Thyroid gland (tissue), 4 donors: ENCODE results near the gene ACAP2. TPM values are rescaled to one million over a fixed set of nuclear protein-coding genes. Genes with fewer than 3 reads are reported as not detected.

Experiments
- DNase-seq, 2 donors: peaks; one replicate each; pipeline ENCODE4 v3.0.0-alpha.2; 2019
- H3K27ac ChIP-seq, 3 donors: fragments of 200-600 bp; sonication (generic); 1 replicate in 2 of 3; 2 replicates in 1 of 3; pipeline ENCODE4 v1.5.1; 2016 to 2019; ENCODE audit warnings: mild to moderate bottlenecking in 1 of 3, moderate library complexity in 1 of 3
- H3K27me3 ChIP-seq: fragments of 200-600 bp; sonication (generic); one replicate; pipeline ENCODE4 v1.5.1; 2019
- H3K36me3 ChIP-seq, 2 donors: fragments of 200-600 bp; sonication (generic); one replicate each; pipeline ENCODE4 v1.5.1; 2016 to 2019
- H3K4me1 ChIP-seq, 2 donors: fragments of 200-600 bp; sonication (generic); one replicate each; pipeline ENCODE4 v1.5.1; 2017 to 2019
- H3K4me3 ChIP-seq, 3 donors: fragments of 200-600 bp; sonication (generic); replicated peaks in 1 of 3; 1 replicate in 2 of 3; 2 replicates in 1 of 3; pipeline ENCODE4 v1.5.1; 2016; ENCODE audit warnings: mild to moderate bottlenecking in 1 of 3
- H3K9me3 ChIP-seq: fragments of 200-600 bp; sonication (generic); one replicate; pipeline ENCODE4 v1.5.1; 2017
- POLR2A ChIP-seq, 2 donors: fragments of 450-650 bp; IDR thresholded peaks; one replicate each; pipeline ENCODE4 v1.6.1; 2017; ENCODE audit warnings: antibody characterized with exemption in 2 of 2, mild to moderate bottlenecking in 2 of 2, moderate library complexity in 1 of 2
- WGBS, 2 donors: methylation state at CpG; one replicate each; pipeline ENCODE4 v1.1.5; 2017; 5-methylcytosine and 5-hydroxymethylcytosine counted together
- intact Hi-C: fragments of 100-400 bp; cut with DNase I; formaldehyde crosslinking; loops from one replicate; pipeline ENCODE4 v1.15.1; 2023
- total RNA-seq, 4 donors: library from RNA; depleted of rRNA; stranded (reverse); fragments of >200 nt; gene quantifications; one replicate each; pipeline ENCODE4 v1.2.3, GENCODE V29; 2016
- TF ChIP-seq, protein P1 (sequence below), 6 experiments: fragments of 200-600 bp in 3 of 6; fragments of 450-650 bp in 3 of 6; sonication (generic) in 3 of 6; IDR thresholded peaks; one replicate each; pipeline ENCODE4 v1.5.1; 2016 to 2019; ENCODE audit warnings: antibody characterized with exemption in 6 of 6, mild to moderate bottlenecking in 2 of 6, inconsistent platforms in 1 of 6, moderate library complexity in 1 of 6

Gene ACAP2
- total RNA-seq, 4 donors from 2014 or later: 61.7 to 685 (median 71.3) TPM

DNA sequence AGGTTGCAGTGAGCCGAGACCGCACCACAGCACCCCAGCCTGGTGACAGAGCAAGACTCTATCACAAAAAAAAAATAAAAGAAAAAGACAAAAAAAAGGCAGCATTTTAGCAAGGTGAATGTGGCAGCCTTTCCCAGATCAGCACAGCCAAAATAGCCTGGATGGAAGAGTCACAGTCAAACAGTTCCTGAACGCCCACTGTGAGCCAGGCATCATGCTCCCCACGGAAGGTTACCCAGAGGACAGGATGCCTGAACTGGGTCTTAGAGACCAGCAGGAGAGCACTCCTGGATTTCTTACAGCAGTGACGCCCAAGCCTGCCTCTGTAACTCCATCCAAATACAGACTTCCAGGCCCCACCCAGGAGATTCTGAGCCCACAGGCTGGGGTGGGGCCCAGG, 176.4 kb downstream of the ACAP2 start:
- intact Hi-C loops: no loop called here
- H3K27me3 ChIP-seq: no peaks in the 10 kb centered on the region
- H3K4me3 ChIP-seq: no peak overlapping the region
- peaks cover 13 to 15% of the 10 kb centered on the region in 2 donors for H3K4me1 ChIP-seq
- H3K36me3 ChIP-seq: no peaks in the 10 kb centered on the region
- H3K27ac ChIP-seq: no peak overlapping the region
- no peak for TF ChIP-seq POLR2A (IDR thresholded peaks at IDR 0.05)
- TF ChIP-seq, protein P1, sequence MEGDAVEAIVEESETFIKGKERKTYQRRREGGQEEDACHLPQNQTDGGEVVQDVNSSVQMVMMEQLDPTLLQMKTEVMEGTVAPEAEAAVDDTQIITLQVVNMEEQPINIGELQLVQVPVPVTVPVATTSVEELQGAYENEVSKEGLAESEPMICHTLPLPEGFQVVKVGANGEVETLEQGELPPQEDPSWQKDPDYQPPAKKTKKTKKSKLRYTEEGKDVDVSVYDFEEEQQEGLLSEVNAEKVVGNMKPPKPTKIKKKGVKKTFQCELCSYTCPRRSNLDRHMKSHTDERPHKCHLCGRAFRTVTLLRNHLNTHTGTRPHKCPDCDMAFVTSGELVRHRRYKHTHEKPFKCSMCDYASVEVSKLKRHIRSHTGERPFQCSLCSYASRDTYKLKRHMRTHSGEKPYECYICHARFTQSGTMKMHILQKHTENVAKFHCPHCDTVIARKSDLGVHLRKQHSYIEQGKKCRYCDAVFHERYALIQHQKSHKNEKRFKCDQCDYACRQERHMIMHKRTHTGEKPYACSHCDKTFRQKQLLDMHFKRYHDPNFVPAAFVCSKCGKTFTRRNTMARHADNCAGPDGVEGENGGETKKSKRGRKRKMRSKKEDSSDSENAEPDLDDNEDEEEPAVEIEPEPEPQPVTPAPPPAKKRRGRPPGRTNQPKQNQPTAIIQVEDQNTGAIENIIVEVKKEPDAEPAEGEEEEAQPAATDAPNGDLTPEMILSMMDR (IDR thresholded peaks at IDR 0.05): no peak
- WGBS, 2 donors: 85 to 89% methylated on average over 5 of the region's 5 CpGs
- DNase-seq: no peak
- H3K9me3 ChIP-seq: no peaks in the 10 kb centered on the region

DNA sequence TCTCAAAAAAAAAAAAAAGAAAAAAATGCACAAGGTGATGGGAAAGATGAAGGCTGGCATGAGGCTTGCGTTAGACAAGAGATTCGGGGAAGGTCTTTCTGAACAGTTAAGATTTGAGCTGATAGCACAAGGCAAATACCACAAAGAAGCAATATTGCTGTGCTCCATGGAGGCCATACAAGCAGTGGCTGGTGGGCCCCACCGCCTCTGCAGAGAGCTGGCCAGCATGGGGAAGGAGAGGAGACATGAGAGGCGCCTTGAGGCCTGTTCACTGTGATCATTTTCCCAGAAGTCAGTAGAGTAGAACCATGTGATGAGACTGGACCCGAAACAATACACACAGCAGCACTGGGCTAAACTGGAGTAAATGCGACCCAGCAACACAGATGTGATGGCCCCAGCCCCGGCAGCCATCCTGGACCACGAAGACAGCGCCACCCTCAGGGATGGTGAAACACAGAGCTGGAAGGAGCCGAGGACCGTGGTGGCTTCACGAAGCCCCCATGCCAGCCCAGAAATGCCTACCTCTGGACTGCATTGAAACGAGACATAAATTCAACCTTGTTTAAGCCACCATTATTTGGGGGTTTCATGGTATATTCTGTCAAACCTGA, 177.3 kb downstream of the ACAP2 start:
- Histone ChIP-seq H3K4me3 (no peak overlapping the region), H3K4me1 (peaks cover 13 to 21% of the 10 kb centered on the region in 2 donors), H3K36me3 (no peaks in the 10 kb centered on the region), H3K27ac (no peak overlapping the region), H3K9me3 (no peaks in the 10 kb centered on the region), H3K27me3 (no peaks in the 10 kb centered on the region)
- intact Hi-C loops: no loop called here
- 90 to 94% methylated on average over 11 to 13 of the region's 13 CpGs for WGBS, 2 donors
- no peak for TF ChIP-seq POLR2A (IDR thresholded peaks at IDR 0.05)
- TF ChIP-seq, protein P1 (IDR thresholded peaks at IDR 0.05): no peak
- no peak for DNase-seq

DNA sequence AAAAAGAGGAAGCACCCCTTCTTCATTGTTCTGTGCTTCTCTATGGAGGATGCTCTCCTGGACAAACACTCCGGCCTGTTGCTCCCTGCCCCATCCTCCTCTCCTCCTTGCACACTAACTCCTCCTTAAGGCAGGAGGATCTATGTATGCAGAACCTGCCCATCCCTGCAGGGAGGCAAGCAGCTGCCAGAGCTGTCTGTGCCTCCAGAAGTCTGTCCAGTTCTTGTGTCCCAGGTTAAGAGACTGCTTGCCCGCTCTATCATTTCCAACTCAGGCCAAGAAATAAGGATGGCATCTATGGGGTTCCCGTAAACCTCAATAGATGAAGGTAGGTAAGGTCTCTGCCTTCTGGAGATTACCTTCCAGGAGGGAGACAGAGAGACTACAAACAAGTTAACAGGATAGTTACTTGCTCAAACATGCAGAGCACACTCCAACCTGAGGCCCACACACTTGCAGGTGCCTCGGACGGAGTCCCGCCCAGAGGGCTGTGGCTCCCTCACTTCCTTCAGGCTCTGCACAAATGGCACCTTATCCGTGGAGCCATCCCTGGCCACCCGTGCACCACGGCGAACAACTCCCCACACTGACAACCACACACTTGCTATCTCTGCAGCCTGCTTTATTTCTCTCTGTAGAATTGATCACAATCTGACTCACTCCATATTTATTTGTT, 178.8 kb downstream of the ACAP2 start:
- intact Hi-C loops: no loop called here
- Histone ChIP-seq H3K27me3 (no peaks in the 10 kb centered on the region), H3K9me3 (no peaks in the 10 kb centered on the region), H3K4me1 (peaks cover 6 to 15% of the 10 kb centered on the region in 2 donors), H3K4me3 (no peak overlapping the region), H3K36me3 (no peaks in the 10 kb centered on the region), H3K27ac (no peak overlapping the region)
- no peak for DNase-seq
- WGBS, 2 donors: 93 to 97% methylated on average over 9 to 10 of the region's 10 CpGs
- TF ChIP-seq, protein P1 (IDR thresholded peaks at IDR 0.05): no peak
- TF ChIP-seq POLR2A (IDR thresholded peaks at IDR 0.05): no peak

GRCh38 chr3:195263193-195263924, 179.5 kb downstream of the ACAP2 start:
- intact Hi-C loops: no loop called here
- WGBS, 2 donors: 76 to 90% methylated on average over 11 of the region's 11 CpGs

More at GRCh38 chr3:195263193-195263924, 179.5 kb downstream of the ACAP2 start:
- Histone ChIP-seq H3K4me3 (no peak overlapping the region), H3K36me3 (no peaks in the 10 kb centered on the region), H3K27ac (no peak overlapping the region), H3K9me3 (no peaks in the 10 kb centered on the region), H3K27me3 (no peaks in the 10 kb centered on the region), H3K4me1 (peaks cover 6 to 19% of the 10 kb centered on the region in 2 donors)
- TF ChIP-seq, protein P1 (IDR thresholded peaks at IDR 0.05): no peak
- TF ChIP-seq POLR2A (IDR thresholded peaks at IDR 0.05): no peak
- no peak for DNase-seq
